B cell (primary cell): ENCODE measurements around the gene PPP1R12B. TPM values are rescaled to one million over a fixed set of nuclear protein-coding genes. Genes with fewer than 3 reads are reported as not detected.
"Not testable (repeated sequence)": the region's sequence is repeated elsewhere in the genome, so short reads cannot be mapped to it uniquely, and the experiment has no call there.

ENCODE experiments used
- ATAC-seq: fragments of 200-7000 bp; cut with Tn5 transposase; one replicate; pipeline ENCODE4 v1.10.0; 2021; ENCODE audit warnings: low read depth, mild to moderate bottlenecking, moderate number of reproducible peaks, moderate library complexity
- CTCF ChIA-PET: fragments of 350-600 bp; sonication (Branson Sonifier 250); formaldehyde crosslinking; loops from one replicate; lab custom pipeline; 2021; ENCODE audit warnings: antibody characterized with exemption, inconsistent platforms; lab: Charles Lee
- POLR2A ChIA-PET: fragments of 350-600 bp; sonication (Branson Sonifier 250); formaldehyde crosslinking; loops from one replicate; lab custom pipeline; 2021; ENCODE audit warnings: antibody characterized with exemption; lab: Charles Lee
- DNase-seq: peaks from one replicate; pipeline ENCODE4 v3.0.0; 2013
- H2AFZ ChIP-seq: 2 replicates; pipeline ENCODE4 v1.6.1; 2012; ENCODE audit warnings: mild to moderate bottlenecking, low read depth, low read length; ENCODE audit not compliant: insufficient read depth, poor library complexity, severe bottlenecking
- H3K27ac ChIP-seq, 2 donors: 1 replicate in 1 of 2; 2 replicates in 1 of 2; pipeline ENCODE4 v1.5.1; 2012 to 2013; ENCODE audit warnings: low read length in 2 of 2, mild to moderate bottlenecking in 2 of 2, moderate library complexity in 1 of 2
- H3K27me3 ChIP-seq, 4 experiments: fragments of 200-600 bp in 1 of 4; sonication (generic) in 1 of 4; replicated peaks in 1 of 4; 1 replicate in 2 of 4; 2 replicates in 2 of 4; pipeline versions ENCODE4 v1.6.1 to v1.7.0; 2013 to 2016; ENCODE audit warnings: low read length in 3 of 4, mild to moderate bottlenecking in 2 of 4, mixed read lengths in 1 of 4, moderate library complexity in 1 of 4; ENCODE audit not compliant: insufficient read depth in 4 of 4, control insufficient read depth in 3 of 4; ENCODE audit errors: control extremely low read depth in 1 of 4
- H3K36me3 ChIP-seq, 2 experiments: replicated peaks in 1 of 2; 1 replicate in 1 of 2; 2 replicates in 1 of 2; pipeline versions ENCODE4 v1.6.1 to v1.7.1; 2013; ENCODE audit warnings: low read length in 1 of 2; ENCODE audit not compliant: insufficient read depth in 2 of 2, control insufficient read depth in 1 of 2; ENCODE audit errors: control extremely low read depth in 1 of 2, extremely low read depth in 1 of 2
- H3K4me1 ChIP-seq, 2 donors: fragments of 200-600 bp in 1 of 2; sonication (generic) in 1 of 2; 1 replicate in 1 of 2; 2 replicates in 1 of 2; pipeline versions ENCODE4 v1.5.1 to v1.6.1; 2013 to 2017; ENCODE audit warnings: low read length in 2 of 2; ENCODE audit not compliant: control insufficient read depth in 2 of 2, insufficient read depth in 2 of 2
- H3K4me2 ChIP-seq: replicated peaks from 2 replicates; pipeline ENCODE3; 2012; ENCODE audit warnings: mild to moderate bottlenecking, low read depth, low read length; ENCODE audit not compliant: poor library complexity, severe bottlenecking
- H3K4me3 ChIP-seq, 5 experiments: fragments of 200-600 bp in 1 of 5; sonication (generic) in 1 of 5; 1 replicate in 3 of 5; 2 replicates in 2 of 5; pipeline versions ENCODE4 v1.5.1 to v1.7.0; 2011 to 2016; ENCODE audit warnings: low read length in 4 of 5, mild to moderate bottlenecking in 4 of 5, low read depth in 2 of 5, control low read depth in 1 of 5, moderate library complexity in 1 of 5; ENCODE audit not compliant: insufficient read depth in 1 of 5; ENCODE audit errors: control extremely low read depth in 1 of 5, extremely low read depth in 1 of 5
- H3K79me2 ChIP-seq: fragments of 200-600 bp; sonication (generic); one replicate; pipeline ENCODE4 v1.6.0; 2016; ENCODE audit warnings: low read length; ENCODE audit not compliant: control insufficient read depth, insufficient read depth
- H3K9ac ChIP-seq: fragments of 200-600 bp; sonication (generic); 2 replicates; pipeline ENCODE4 v1.6.1; 2017; ENCODE audit warnings: mild to moderate bottlenecking, low read length, moderate library complexity
- H3K9me3 ChIP-seq, 3 donors: one replicate each; pipeline versions ENCODE4 v1.6.1 to v1.7.1; 2013; ENCODE audit warnings: low read length in 2 of 3; ENCODE audit not compliant: control insufficient read depth in 2 of 3, insufficient read depth in 1 of 3; ENCODE audit errors: control extremely low read depth in 1 of 3
- H4K20me1 ChIP-seq: 2 replicates; pipeline ENCODE4 v1.6.0; 2012; ENCODE audit warnings: mild to moderate bottlenecking, low read length; ENCODE audit not compliant: insufficient read depth, control insufficient read depth, poor library complexity, severe bottlenecking
- H3K27ac Mint-ChIP-seq: one replicate; pipeline ENCODE4 v1.8.0; 2021; ENCODE audit warnings: mixed read lengths
- H3K27me3 Mint-ChIP-seq: one replicate; pipeline ENCODE4 v1.8.0; 2021; ENCODE audit warnings: mixed read lengths
- H3K4me1 Mint-ChIP-seq: one replicate; pipeline ENCODE4 v1.8.0; 2021; ENCODE audit warnings: mixed read lengths
- H3K4me3 Mint-ChIP-seq: one replicate; pipeline ENCODE4 v1.8.0; 2021; ENCODE audit warnings: mixed read lengths
- H3K9me3 Mint-ChIP-seq: one replicate; pipeline ENCODE4 v1.8.0; 2022; ENCODE audit warnings: mixed read lengths; ENCODE audit not compliant: insufficient read depth
- EZH2 ChIP-seq: IDR thresholded peaks from 2 replicates; pipeline ENCODE4 v1.6.1; 2012; ENCODE audit warnings: borderline replicate concordance, low read depth, mild to moderate bottlenecking, moderate library complexity, low read length; ENCODE audit not compliant: insufficient read depth, poor library complexity, severe bottlenecking
- WGBS: methylation state at CpG from one replicate; pipeline ENCODE4 v1.1.5; 2013; ENCODE audit warnings: missing lambda C conversion rate; ENCODE audit not compliant: insufficient coverage; 5-methylcytosine and 5-hydroxymethylcytosine counted together
- intact Hi-C: fragments of 100-400 bp; cut with micrococcal nuclease; formaldehyde crosslinking; loops from one replicate; pipeline ENCODE4 v1.10.0; 2022
- polyA plus RNA-seq: library from polyadenylated mRNA; depleted of rRNA; stranded (reverse); fragments of >200 nt; gene quantifications from 2 replicates; pipeline ENCODE4 v1.2.3, GENCODE V29; 2012
- total RNA-seq, 2 donors: library from RNA; stranded (reverse); fragments of 120-200 nt in 1 of 2; gene quantifications; 1 replicate in 1 of 2; 2 replicates in 1 of 2; pipeline versions ENCODE4 v1.2.3 to v1.2.4, GENCODE V29; 2013 to 2022
- TF ChIP-seq, protein P1 (sequence below): fragments of 200-600 bp; IDR thresholded peaks from one replicate; pipeline ENCODE4 v1.8.0; 2022; ENCODE audit warnings: antibody characterized with exemption, mild to moderate bottlenecking

Gene PPP1R12B
- total and polyA plus RNA-seq, 2 donors (not counting 1 experiment from before 2014, with no cell fraction given): 7.1 to 49.6 TPM

DNA sequence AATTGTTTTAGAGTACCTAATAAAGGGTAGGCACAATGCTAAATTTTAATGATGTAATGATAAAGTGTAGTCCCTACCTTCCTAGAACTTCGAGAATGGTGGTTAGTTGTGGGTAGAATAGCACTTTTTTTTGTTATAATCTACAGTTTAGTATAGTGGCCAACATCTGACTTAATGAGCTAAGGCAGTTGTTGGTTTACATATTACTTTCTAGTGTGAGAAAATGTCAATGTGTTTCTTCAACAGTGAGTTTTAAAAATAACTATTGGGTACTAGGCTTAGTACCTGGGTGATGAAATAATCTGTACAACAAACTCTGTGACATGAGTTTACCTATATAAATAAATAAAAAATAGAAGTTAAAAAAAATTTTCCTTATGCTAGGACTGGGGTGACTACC lies 120.6 kb downstream of the PPP1R12B start:
- H3K79me2 ChIP-seq, H3K4me3 Mint-ChIP-seq, ATAC-seq, H3K9me3 Mint-ChIP-seq, H3K27ac Mint-ChIP-seq, H3K9ac ChIP-seq, H3K27ac ChIP-seq, DNase-seq, H3K4me2 ChIP-seq, H3K36me3 ChIP-seq, H4K20me1 ChIP-seq, H3K27me3 ChIP-seq, H3K27me3 Mint-ChIP-seq, H3K4me1 Mint-ChIP-seq, H3K9me3 ChIP-seq, H3K4me1 ChIP-seq, H2AFZ ChIP-seq, H3K4me3 ChIP-seq, POLR2A ChIA-PET: not testable (repeated sequence)
- intact Hi-C loops: loop anchor here (10.0 kb wide), 1 partner anchor 536 kb away; the partner anchor contains the start of gene TMEM183A
- WGBS: no CpG with 5 or more reads among the region's 1 CpG
- CTCF ChIA-PET: interaction anchor here (1.4 kb wide), 1 partner anchor 191 kb away, joined by 3 read pairs; no protein-coding TSS in a partner anchor

DNA sequence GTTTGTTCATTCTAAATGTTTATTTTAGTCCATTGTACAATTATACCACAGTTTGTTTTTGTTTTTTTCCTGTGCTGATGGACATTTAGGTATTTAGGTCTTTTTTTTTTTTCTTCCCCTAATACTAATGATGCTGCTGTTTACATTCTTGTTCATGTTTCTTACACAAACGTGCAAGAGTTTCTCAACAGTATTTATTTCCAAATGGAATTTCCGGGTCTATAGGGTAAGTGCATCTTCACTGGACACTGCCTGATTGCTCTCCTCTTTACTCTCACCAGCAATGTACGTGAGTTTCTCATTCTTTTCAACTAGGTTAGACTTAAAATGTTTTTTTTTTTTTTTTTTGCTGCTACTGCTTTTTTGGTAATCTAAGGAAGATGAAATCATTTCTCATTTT lies 122.7 kb downstream of the PPP1R12B start:
- Mint-ChIP-seq H3K27me3 (no peaks in the 10 kb centered on the region), H3K27ac (no peak overlapping the region), H3K9me3 (no peaks in the 10 kb centered on the region), H3K4me3 (no peak overlapping the region), H3K4me1 (no peaks in the 10 kb centered on the region)
- Histone ChIP-seq H3K36me3 (no peaks in the 10 kb centered on the region), H2AFZ (no peak overlapping the region), H3K27me3 (no peaks in the 10 kb centered on the region), H3K4me1 (no peaks in the 10 kb centered on the region), H3K4me2 (no peak overlapping the region), H3K27ac (no peak overlapping the region), H4K20me1 (no peaks in the 10 kb centered on the region), H3K79me2 (no peaks in the 10 kb centered on the region), H3K4me3 (no peak overlapping the region), H3K9me3 (no peaks in the 10 kb centered on the region), H3K9ac (no peak overlapping the region)
- TF ChIP-seq, protein P1, sequence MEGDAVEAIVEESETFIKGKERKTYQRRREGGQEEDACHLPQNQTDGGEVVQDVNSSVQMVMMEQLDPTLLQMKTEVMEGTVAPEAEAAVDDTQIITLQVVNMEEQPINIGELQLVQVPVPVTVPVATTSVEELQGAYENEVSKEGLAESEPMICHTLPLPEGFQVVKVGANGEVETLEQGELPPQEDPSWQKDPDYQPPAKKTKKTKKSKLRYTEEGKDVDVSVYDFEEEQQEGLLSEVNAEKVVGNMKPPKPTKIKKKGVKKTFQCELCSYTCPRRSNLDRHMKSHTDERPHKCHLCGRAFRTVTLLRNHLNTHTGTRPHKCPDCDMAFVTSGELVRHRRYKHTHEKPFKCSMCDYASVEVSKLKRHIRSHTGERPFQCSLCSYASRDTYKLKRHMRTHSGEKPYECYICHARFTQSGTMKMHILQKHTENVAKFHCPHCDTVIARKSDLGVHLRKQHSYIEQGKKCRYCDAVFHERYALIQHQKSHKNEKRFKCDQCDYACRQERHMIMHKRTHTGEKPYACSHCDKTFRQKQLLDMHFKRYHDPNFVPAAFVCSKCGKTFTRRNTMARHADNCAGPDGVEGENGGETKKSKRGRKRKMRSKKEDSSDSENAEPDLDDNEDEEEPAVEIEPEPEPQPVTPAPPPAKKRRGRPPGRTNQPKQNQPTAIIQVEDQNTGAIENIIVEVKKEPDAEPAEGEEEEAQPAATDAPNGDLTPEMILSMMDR: no peak
- TF ChIP-seq EZH2: no peak
- CTCF ChIA-PET: no interaction called here
- ATAC-seq: no peak
- no peak for DNase-seq
- WGBS: 92% methylated on average over 2 of the region's 3 CpGs
- intact Hi-C loops: no loop called here
- POLR2A ChIA-PET: no interaction called here

DNA sequence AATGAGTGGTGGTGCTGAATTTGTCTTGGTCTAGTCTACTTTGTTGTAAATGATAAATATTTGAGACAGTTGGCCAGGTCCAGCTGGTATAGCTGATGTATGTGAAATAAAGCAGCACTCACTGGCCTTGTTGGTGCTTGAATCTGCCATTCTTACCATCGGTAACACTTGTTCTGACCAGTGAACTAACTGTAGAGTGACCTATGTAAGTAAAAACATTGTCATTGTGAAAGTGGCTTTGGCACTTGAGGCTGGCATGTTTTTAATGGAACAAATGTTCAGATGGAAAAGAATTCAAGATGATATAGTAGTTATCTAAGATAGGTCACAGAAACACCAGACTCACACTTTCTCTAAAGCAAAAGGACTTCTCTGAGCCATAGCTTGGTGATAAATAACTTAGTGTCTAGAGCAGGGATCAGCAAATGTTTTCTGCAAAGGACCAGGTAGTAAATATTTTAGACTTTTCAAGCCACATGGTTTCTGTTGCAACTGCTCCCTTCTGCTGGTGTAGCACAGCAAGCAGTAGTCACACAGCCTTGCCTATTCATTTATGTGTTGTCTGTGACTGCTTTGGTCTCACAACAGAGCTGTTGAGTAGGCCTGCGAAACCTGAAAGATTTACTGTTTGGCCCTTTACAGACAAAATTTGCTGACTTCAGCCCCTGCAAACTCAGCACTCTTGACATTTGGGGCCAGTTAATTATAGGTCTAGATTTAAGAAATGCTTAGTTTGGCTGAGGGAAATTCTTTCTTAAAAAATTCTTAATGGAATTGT lies 124.0 kb downstream of the PPP1R12B start:
- H3K36me3 ChIP-seq, H3K27ac Mint-ChIP-seq, DNase-seq, H3K79me2 ChIP-seq, H3K9me3 Mint-ChIP-seq, H3K27ac ChIP-seq, H3K4me1 ChIP-seq, H4K20me1 ChIP-seq, H3K4me1 Mint-ChIP-seq, H2AFZ ChIP-seq, ATAC-seq, intact Hi-C loops, H3K4me3 Mint-ChIP-seq, H3K9me3 ChIP-seq, H3K27me3 Mint-ChIP-seq, H3K4me2 ChIP-seq, H3K4me3 ChIP-seq, H3K27me3 ChIP-seq, H3K9ac ChIP-seq: not testable (repeated sequence)
- ChIA-PET CTCF (interaction anchor here (1.2 kb wide), 1 partner anchor 8 kb away, joined by 6 read pairs; no protein-coding TSS in a partner anchor), POLR2A (interaction anchor here (0.6 kb wide), 1 partner anchor 510 kb away, joined by 5 read pairs; no protein-coding TSS in a partner anchor)
- 100% methylated on average over 1 of the region's 2 CpGs for WGBS
